NT2/D1 (cell line): ENCODE results near the gene RPP21.

Experiments
- SUZ12 ChIP-seq: IDR thresholded peaks from 2 replicates; pipeline ENCODE4 v1.6.1; 2011; ENCODE audit not compliant: insufficient read length, insufficient read depth; ENCODE audit errors: extremely low read depth
- ZNF274 ChIP-seq: IDR thresholded peaks from 2 replicates; pipeline ENCODE4 v1.6.1; 2011; ENCODE audit warnings: mild to moderate bottlenecking, low read depth, low read length

- TF ChIP-seq ZNF274 = no peak
- no peak for TF ChIP-seq SUZ12
Measured at GRCh38 chr6:30378290-30378937, 33.5 kb downstream of the RPP21 start.
